OCI-LY7 (cell line): ENCODE results near the gene CABLES1. TPM values are rescaled to one million over a fixed set of nuclear protein-coding genes. Genes with fewer than 3 reads are reported as not detected.

Source experiments
- BruUV-seq: library from RNA; stranded (reverse); fragments of 400-500 nt; replicated peaks from 2 replicates; lab custom pipeline; 2021; lab: Mats Ljungman, UMichigan
- CTCF ChIA-PET: fragments of 300-600 bp; sonication (Branson Sonifier 250); formaldehyde crosslinking; loops from one replicate; lab custom pipeline; 2022; ENCODE audit warnings: antibody characterized with exemption; ENCODE audit not compliant: unreplicated experiment; lab: Charles Lee
- POLR2A ChIA-PET: fragments of 300-600 bp; sonication (Branson Sonifier 250); formaldehyde crosslinking; loops from one replicate; lab custom pipeline; 2022; ENCODE audit warnings: antibody characterized with exemption; lab: Charles Lee
- DNase-seq: peaks from one replicate; pipeline ENCODE4 v3.0.0-alpha.2; 2015; ENCODE audit warnings: low spot score
- H2AFZ ChIP-seq: fragments of 200-600 bp; sonication (generic), shearing (Covaris generic); 2 replicates; pipeline ENCODE4 v1.6.1; 2014; ENCODE audit warnings: mild to moderate bottlenecking, antibody characterized with exemption, low read length, moderate library complexity
- H3K27ac ChIP-seq: fragments of 200-600 bp; sonication (generic); 2 replicates; pipeline ENCODE4 v1.5.1; 2014; ENCODE audit warnings: mixed run types, low read depth, mild to moderate bottlenecking, moderate library complexity, low read length, inconsistent platforms; ENCODE audit not compliant: poor library complexity, severe bottlenecking
- H3K36me3 ChIP-seq: fragments of 200-600 bp; sonication (generic); 2 replicates; pipeline ENCODE4 v1.6.1; 2014; ENCODE audit warnings: mild to moderate bottlenecking, antibody characterized with exemption, low read length, moderate library complexity, mixed read lengths; ENCODE audit not compliant: insufficient read depth
- H3K4me1 ChIP-seq: fragments of 200-600 bp; sonication (generic); 2 replicates; pipeline ENCODE4 v1.5.1; 2014; ENCODE audit warnings: mild to moderate bottlenecking, low read length; ENCODE audit not compliant: insufficient read depth, poor library complexity, severe bottlenecking
- H3K4me2 ChIP-seq: fragments of 200-600 bp; sonication (generic); 2 replicates; pipeline ENCODE4 v1.6.1; 2014; ENCODE audit warnings: mild to moderate bottlenecking, low read length
- H3K4me3 ChIP-seq: fragments of 200-600 bp; sonication (generic); 2 replicates; pipeline ENCODE4 v1.5.1; 2014; ENCODE audit warnings: mild to moderate bottlenecking, low read depth, low read length; ENCODE audit not compliant: poor library complexity, severe bottlenecking
- H3K79me2 ChIP-seq: fragments of 200-600 bp; sonication (generic); 2 replicates; pipeline ENCODE4 v1.6.1; 2016; ENCODE audit warnings: low read depth, mild to moderate bottlenecking, low read length, moderate library complexity, mixed read lengths; ENCODE audit not compliant: insufficient read depth
- H3K9me2 ChIP-seq: fragments of 200-600 bp; sonication (generic); 2 replicates; pipeline ENCODE4 v1.6.1; 2016; ENCODE audit warnings: mild to moderate bottlenecking, low read length, mixed read lengths; ENCODE audit not compliant: insufficient read depth
- H3K9me3 ChIP-seq: fragments of 200-600 bp; sonication (generic); 2 replicates; pipeline ENCODE4 v1.6.1; 2014; ENCODE audit warnings: mild to moderate bottlenecking, mixed run types, low read length, mixed read lengths
- H4K20me1 ChIP-seq: fragments of 200-600 bp; sonication (generic); 2 replicates; pipeline ENCODE4 v1.6.1; 2014; ENCODE audit warnings: mild to moderate bottlenecking, antibody characterized with exemption, low read length, moderate library complexity, mixed read lengths; ENCODE audit not compliant: insufficient read depth
- CTCF ChIP-seq: fragments of 200-600 bp; sonication (generic); conservative IDR thresholded peaks from 2 replicates; pipeline ENCODE4 v1.5.1; 2014; ENCODE audit warnings: mild to moderate bottlenecking, antibody characterized with exemption, low read length, moderate library complexity, mixed read lengths
- EZH2phosphoT487 ChIP-seq: fragments of 200-600 bp; sonication (generic); IDR thresholded peaks from 2 replicates; pipeline ENCODE4 v1.6.1; 2018; ENCODE audit warnings: low read depth, borderline replicate concordance, mild to moderate bottlenecking, mixed run types, antibody characterized with exemption, low read length, moderate library complexity, mixed read lengths
- intact Hi-C: fragments of 100-400 bp; cut with micrococcal nuclease; formaldehyde crosslinking; loops from one replicate; pipeline ENCODE4 v1.10.0; 2022; ENCODE audit not compliant: unreplicated experiment
- total RNA-seq, 2 experiments: library from RNA; depleted of rRNA in 1 of 2; stranded (reverse); fragments of >200 nt in 1 of 2; shearing (Covaris generic) in 1 of 2; gene quantifications; 2 replicates each; pipeline ENCODE4 v1.2.3, GENCODE V29; 2014 to 2022

The CABLES1 gene
- total RNA-seq, 2 experiments from 2014 or later, result 20.6 to 28.7 TPM

GRCh38 chr18:23204589-23205235 is 69.4 kb downstream of the CABLES1 start:
- Histone ChIP-seq H3K36me3 (peaks cover 47% of the 10 kb centered on the region), H3K4me3 (no peak overlapping the region), H3K27ac (no peak overlapping the region), H4K20me1 (no peaks in the 10 kb centered on the region), H3K9me3 (no peaks in the 10 kb centered on the region), H3K79me2 (no peaks in the 10 kb centered on the region), H3K4me1 (peaks cover 19% of the 10 kb centered on the region), H3K9me2 (no peaks in the 10 kb centered on the region), H2AFZ (no peak overlapping the region), H3K4me2 (no peak overlapping the region)
- ChIA-PET CTCF (interaction anchor here (0.6 kb wide), 1 partner anchor 19 kb away, joined by 3 read pairs; no protein-coding TSS in a partner anchor), POLR2A (interaction anchor here (0.6 to 0.7 kb wide), 3 partner anchors 11 to 118 kb away, joined by 3 to 6 read pairs (median 3); no protein-coding TSS in a partner anchor)
- no TSS peak for BruUV-seq
- intact Hi-C loops, result no loop called here
- TF ChIP-seq CTCF, result no peak
- TF ChIP-seq EZH2phosphoT487, result no peak
- no peak for DNase-seq

GRCh38 chr18:23205980-23206379 is 70.7 kb downstream of the CABLES1 start:
- no TSS peak for BruUV-seq
- Histone ChIP-seq H3K9me2 (no peaks in the 10 kb centered on the region), H3K9me3 (no peaks in the 10 kb centered on the region), H3K4me1 (peaks cover 21% of the 10 kb centered on the region), H3K36me3 (peaks cover 55% of the 10 kb centered on the region), H4K20me1 (no peaks in the 10 kb centered on the region), H3K27ac (no peak overlapping the region), H3K4me3 (no peak overlapping the region), H3K79me2 (no peaks in the 10 kb centered on the region), H3K4me2 (no peak overlapping the region), H2AFZ (no peak overlapping the region)
- TF ChIP-seq EZH2phosphoT487 (no peak), CTCF (no peak)
- POLR2A ChIA-PET, result interaction anchor here (1.2 kb wide), 1 partner anchor 21 kb away, joined by 3 read pairs; no protein-coding TSS in a partner anchor
- DNase-seq, result no peak
- intact Hi-C loops, result no loop called here
- CTCF ChIA-PET, result interaction anchor here (0.6 kb wide), 1 partner anchor 22 kb away, joined by 3 read pairs; no protein-coding TSS in a partner anchor
